Heart left ventricle (tissue), 13 donors: ENCODE results near the gene TPRG1L.

Experiments
- POLR2A ChIP-seq, 2 donors: fragments of 450-650 bp; IDR thresholded peaks; one replicate each; pipeline ENCODE4 v1.6.1; 2017; ENCODE audit warnings: antibody characterized with exemption in 2 of 2, mild to moderate bottlenecking in 2 of 2, moderate library complexity in 2 of 2
- TF ChIP-seq, protein P1 (sequence below), 12 donors: fragments of 200-600 bp; sonication (generic) in 4 of 12; IDR thresholded peaks; one replicate each; pipeline versions ENCODE4 v1.5.0 to v1.8.0; 2018 to 2022; ENCODE audit warnings: antibody characterized with exemption in 12 of 12, mild to moderate bottlenecking in 5 of 12
- donor health status: ischemic (EF 13 %, LVEDD 7.1; RV severe dilation, severe dysfunction).
- donor health status: DM: no; HTN: yes; CAD: no.
- donor health status: DM: no; HTN: no; CAD: no.
- donor health status: ischemic (EF 25% LVEDD 6.9; RV normal size, moderate dysfunction).
- donor health status: ischemic (EF 25% LVEDD 5.7; RV mildly dilated, moderate dysfunction).
- donor health status: ischemic (EF 35%, LVEDD 5.7; RV mildly dilated, moderate dysfunction).
- donor health status: nonischemic (EF 11% LVEDD 7.7; RV severe dilation, severe dysfunction).
- donor health status: DM: yes; HTN: yes; CAD: no.
- donor health status: PGD.
- donor health status: ischemic (EF 29% LVEDD 5.4; RV normal size, mild dysfunction).
- donor health status: nonischemic (EF 23%, LVEDD 6.1; RV moderate dilation, normal function).

DNA sequence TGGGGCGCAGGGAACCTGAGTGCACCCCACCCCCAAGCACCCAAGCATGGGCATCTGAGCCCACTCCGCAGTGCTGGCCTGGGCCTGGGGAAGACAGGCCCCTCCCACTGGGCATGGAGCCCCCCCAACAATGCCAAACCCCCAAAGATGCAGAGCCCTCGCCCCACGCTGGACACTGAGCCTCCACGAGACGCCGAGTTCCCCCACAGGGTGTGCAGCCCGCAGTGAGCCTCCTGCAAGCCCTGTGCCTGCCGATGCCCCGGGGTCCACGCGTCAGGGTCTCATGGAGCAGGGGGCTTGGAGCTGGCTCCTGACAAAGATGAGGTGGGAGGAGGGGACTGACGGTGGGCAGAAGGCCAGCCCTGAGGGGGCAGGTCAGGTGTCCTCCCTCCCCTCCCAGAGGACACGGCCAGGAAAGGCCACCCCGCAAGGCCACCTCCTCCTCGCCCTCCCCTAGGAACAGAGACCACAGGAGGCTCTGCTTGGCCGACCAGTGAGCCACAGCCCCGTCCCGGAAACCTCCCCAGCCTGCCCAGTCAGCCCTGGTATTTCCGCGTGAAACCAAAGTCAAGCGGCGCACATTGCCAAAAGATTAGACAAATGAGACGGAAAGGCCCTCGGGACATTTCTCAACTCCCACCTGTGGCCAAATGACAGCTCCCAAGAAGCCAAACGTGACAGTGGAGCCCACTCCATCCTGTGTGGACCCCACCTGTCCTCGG lies 46.9 kb upstream of the TPRG1L start:
- TF ChIP-seq, protein P1, sequence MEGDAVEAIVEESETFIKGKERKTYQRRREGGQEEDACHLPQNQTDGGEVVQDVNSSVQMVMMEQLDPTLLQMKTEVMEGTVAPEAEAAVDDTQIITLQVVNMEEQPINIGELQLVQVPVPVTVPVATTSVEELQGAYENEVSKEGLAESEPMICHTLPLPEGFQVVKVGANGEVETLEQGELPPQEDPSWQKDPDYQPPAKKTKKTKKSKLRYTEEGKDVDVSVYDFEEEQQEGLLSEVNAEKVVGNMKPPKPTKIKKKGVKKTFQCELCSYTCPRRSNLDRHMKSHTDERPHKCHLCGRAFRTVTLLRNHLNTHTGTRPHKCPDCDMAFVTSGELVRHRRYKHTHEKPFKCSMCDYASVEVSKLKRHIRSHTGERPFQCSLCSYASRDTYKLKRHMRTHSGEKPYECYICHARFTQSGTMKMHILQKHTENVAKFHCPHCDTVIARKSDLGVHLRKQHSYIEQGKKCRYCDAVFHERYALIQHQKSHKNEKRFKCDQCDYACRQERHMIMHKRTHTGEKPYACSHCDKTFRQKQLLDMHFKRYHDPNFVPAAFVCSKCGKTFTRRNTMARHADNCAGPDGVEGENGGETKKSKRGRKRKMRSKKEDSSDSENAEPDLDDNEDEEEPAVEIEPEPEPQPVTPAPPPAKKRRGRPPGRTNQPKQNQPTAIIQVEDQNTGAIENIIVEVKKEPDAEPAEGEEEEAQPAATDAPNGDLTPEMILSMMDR (IDR thresholded peaks at IDR 0.05) = no peak
- TF ChIP-seq POLR2A (IDR thresholded peaks at IDR 0.05) = no peak
